GM10266 (cell line): ENCODE measurements around the gene ATG4A.

Source experiments
- DNase-seq: peaks from one replicate; pipeline ENCODE4 v3.0.0; 2012; ENCODE audit errors: extremely low spot score
- CTCF ChIP-seq: IDR thresholded peaks from 2 replicates; pipeline ENCODE4 v1.5.1; 2012; ENCODE audit warnings: mild to moderate bottlenecking, low read depth; ENCODE audit not compliant: control insufficient read depth, insufficient read depth; ENCODE audit errors: missing control alignments

Gene ATG4A

GRCh38 chrX:108091264-108091877, at the start of gene ATG4A, which contains the start of gene PSMD10:
Gene ATG4A, plus strand, starts transcription at chrX:108091778. Its CDS starts 49 bp downstream, at chrX:108091827.
Gene PSMD10, minus strand, starts transcription at chrX:108091542. Its CDS starts 22 bp downstream, at chrX:108091520.
- no peak for TF ChIP-seq CTCF
- peak; percentile 66 for DNase-seq

- no peak for DNase-seq
- TF ChIP-seq CTCF = no peak
Measured at GRCh38 chrX:108044554-108045256, 46.9 kb upstream of the ATG4A start, which contains the start of gene VSIG1. Gene VSIG1, plus strand, starts transcription at chrX:108045065. Its CDS starts 66 bp downstream, at chrX:108045131.

GRCh38 chrX:108049649-108050048, 41.9 kb upstream of the ATG4A start:
- TF ChIP-seq CTCF = no peak
- no peak for DNase-seq

- DNase-seq = no peak
- no peak for TF ChIP-seq CTCF
Measured at GRCh38 chrX:108053218-108053617, 38.4 kb upstream of the ATG4A start.

GRCh38 chrX:108055546-108055945, 36.0 kb upstream of the ATG4A start:
- no peak for DNase-seq
- TF ChIP-seq CTCF = no peak

- no peak for TF ChIP-seq CTCF
- no peak for DNase-seq
Measured at GRCh38 chrX:108059801-108060200, 31.8 kb upstream of the ATG4A start.

- no peak for DNase-seq
- no peak for TF ChIP-seq CTCF
Measured at GRCh38 chrX:108064001-108064400, 27.6 kb upstream of the ATG4A start.
